ENCODE data around the gene PRKAR1B.

PRKAR1B gene

GRCh38 chr7:625376-625971 is 101.6 kb downstream of the PRKAR1B start (continued):
- TF ChIP-seq SP2 (tag by site-specific recombination; IDR thresholded peaks at IDR 0.05), result peak; percentile 39; the same call in 1 of the 2 replicates
- no peak for TF ChIP-seq ZNF175 (tag by site-specific recombination; IDR thresholded peaks at IDR 0.05)
- 0 out of 2 replicates have a peak, but pooled peaks have one; percentile 24 for TF ChIP-seq OVOL3 (tag by site-specific recombination; IDR thresholded peaks at IDR 0.05)
- TF ChIP-seq KLF9 (tag by site-specific recombination; IDR thresholded peaks at IDR 0.05; ENCODE audit: low read depth), result no peak
- TF ChIP-seq ZNF449 (tag by site-specific recombination; IDR thresholded peaks at IDR 0.05), result no peak
- TF ChIP-seq GLI2 (tag by site-specific recombination; IDR thresholded peaks at IDR 0.05; ENCODE audit: borderline replicate concordance, low read depth), result no peak
- TF ChIP-seq ZNF223 (tag by site-specific recombination; IDR thresholded peaks at IDR 0.05), result no peak
- no peak for TF ChIP-seq ZBTB48 (tag by site-specific recombination; IDR thresholded peaks at IDR 0.05)
- no peak for TF ChIP-seq ZNF26 (tag by site-specific recombination; IDR thresholded peaks at IDR 0.05)
- TF ChIP-seq, protein P1, sequence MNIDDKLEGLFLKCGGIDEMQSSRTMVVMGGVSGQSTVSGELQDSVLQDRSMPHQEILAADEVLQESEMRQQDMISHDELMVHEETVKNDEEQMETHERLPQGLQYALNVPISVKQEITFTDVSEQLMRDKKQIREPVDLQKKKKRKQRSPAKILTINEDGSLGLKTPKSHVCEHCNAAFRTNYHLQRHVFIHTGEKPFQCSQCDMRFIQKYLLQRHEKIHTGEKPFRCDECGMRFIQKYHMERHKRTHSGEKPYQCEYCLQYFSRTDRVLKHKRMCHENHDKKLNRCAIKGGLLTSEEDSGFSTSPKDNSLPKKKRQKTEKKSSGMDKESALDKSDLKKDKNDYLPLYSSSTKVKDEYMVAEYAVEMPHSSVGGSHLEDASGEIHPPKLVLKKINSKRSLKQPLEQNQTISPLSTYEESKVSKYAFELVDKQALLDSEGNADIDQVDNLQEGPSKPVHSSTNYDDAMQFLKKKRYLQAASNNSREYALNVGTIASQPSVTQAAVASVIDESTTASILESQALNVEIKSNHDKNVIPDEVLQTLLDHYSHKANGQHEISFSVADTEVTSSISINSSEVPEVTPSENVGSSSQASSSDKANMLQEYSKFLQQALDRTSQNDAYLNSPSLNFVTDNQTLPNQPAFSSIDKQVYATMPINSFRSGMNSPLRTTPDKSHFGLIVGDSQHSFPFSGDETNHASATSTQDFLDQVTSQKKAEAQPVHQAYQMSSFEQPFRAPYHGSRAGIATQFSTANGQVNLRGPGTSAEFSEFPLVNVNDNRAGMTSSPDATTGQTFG (tag by site-specific recombination; IDR thresholded peaks at IDR 0.05; ENCODE audit: borderline replicate concordance), result no peak
- TF ChIP-seq EGR2 (tag by site-specific recombination; IDR thresholded peaks at IDR 0.05; ENCODE audit: low read depth), result no peak
- TF ChIP-seq ZNF239 (tag by site-specific recombination; IDR thresholded peaks at IDR 0.05), result no peak
- no peak for TF ChIP-seq ZNF211 (tag by site-specific recombination; IDR thresholded peaks at IDR 0.05; ENCODE audit: low read depth)
- TF ChIP-seq ZNF830 (tag by site-specific recombination; IDR thresholded peaks at IDR 0.05; ENCODE audit: low read depth), result no peak
- TF ChIP-seq ZFP37 (tag by site-specific recombination; IDR thresholded peaks at IDR 0.05), result peak; percentile 62; the same call in 1 of the 2 replicates
- no peak for TF ChIP-seq HOXA7 (CRISPR knock-in tag; IDR thresholded peaks at IDR 0.05; ENCODE audit: borderline replicate concordance)
- no peak for TF ChIP-seq ZNF157 (tag by site-specific recombination; IDR thresholded peaks at IDR 0.05)
- TF ChIP-seq ZNF776 (tag by site-specific recombination; IDR thresholded peaks at IDR 0.05; ENCODE audit: borderline replicate concordance), result no peak
- TF ChIP-seq ZSCAN30 (tag by site-specific recombination; IDR thresholded peaks at IDR 0.05), result peak; percentile 58; the same call in 1 of the 2 replicates
- TF ChIP-seq ZNF585B (tag by site-specific recombination; IDR thresholded peaks at IDR 0.05), result no peak
- TF ChIP-seq OSR2 (tag by site-specific recombination; IDR thresholded peaks at IDR 0.05), result no peak
- TF ChIP-seq, protein P2, sequence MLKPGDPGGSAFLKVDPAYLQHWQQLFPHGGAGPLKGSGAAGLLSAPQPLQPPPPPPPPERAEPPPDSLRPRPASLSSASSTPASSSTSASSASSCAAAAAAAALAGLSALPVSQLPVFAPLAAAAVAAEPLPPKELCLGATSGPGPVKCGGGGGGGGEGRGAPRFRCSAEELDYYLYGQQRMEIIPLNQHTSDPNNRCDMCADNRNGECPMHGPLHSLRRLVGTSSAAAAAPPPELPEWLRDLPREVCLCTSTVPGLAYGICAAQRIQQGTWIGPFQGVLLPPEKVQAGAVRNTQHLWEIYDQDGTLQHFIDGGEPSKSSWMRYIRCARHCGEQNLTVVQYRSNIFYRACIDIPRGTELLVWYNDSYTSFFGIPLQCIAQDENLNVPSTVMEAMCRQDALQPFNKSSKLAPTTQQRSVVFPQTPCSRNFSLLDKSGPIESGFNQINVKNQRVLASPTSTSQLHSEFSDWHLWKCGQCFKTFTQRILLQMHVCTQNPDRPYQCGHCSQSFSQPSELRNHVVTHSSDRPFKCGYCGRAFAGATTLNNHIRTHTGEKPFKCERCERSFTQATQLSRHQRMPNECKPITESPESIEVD (tag by site-specific recombination; IDR thresholded peaks at IDR 0.05), result no peak
- no peak for TF ChIP-seq ZBTB8A (tag by site-specific recombination; IDR thresholded peaks at IDR 0.05)
- no peak for TF ChIP-seq ZNF792 (tag by site-specific recombination; IDR thresholded peaks at IDR 0.05)
